Measurements from ENCODE around the gene SOX11. TPM values are rescaled to one million over a fixed set of nuclear protein-coding genes. Genes with fewer than 3 reads are reported as not detected.

The SOX11 gene
- total RNA-seq, 1 experiment from 2014 or later, result not detected

DNA sequence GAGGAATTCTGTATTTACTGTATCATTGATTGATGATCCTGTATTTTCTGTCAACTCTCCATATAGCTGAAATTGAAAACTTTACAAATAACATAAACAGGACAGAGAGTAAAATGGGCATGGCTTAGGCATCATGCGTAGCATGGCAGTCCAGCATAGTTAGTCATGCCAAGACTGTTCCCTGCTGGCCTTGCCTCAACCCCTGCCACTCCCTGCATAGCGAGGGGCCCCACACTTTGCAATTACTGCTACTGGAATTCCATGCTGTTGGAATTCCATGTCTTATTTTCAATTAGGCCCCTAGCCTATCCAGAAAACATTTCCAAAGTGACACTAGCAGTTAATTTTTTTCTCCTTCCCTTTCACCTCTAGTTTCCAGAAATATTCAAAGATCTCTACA, 15.1 kb upstream of the SOX11 start:
- BruUV-seq (replicated peaks), result no TSS peak
- TF ChIP-seq, protein P1, sequence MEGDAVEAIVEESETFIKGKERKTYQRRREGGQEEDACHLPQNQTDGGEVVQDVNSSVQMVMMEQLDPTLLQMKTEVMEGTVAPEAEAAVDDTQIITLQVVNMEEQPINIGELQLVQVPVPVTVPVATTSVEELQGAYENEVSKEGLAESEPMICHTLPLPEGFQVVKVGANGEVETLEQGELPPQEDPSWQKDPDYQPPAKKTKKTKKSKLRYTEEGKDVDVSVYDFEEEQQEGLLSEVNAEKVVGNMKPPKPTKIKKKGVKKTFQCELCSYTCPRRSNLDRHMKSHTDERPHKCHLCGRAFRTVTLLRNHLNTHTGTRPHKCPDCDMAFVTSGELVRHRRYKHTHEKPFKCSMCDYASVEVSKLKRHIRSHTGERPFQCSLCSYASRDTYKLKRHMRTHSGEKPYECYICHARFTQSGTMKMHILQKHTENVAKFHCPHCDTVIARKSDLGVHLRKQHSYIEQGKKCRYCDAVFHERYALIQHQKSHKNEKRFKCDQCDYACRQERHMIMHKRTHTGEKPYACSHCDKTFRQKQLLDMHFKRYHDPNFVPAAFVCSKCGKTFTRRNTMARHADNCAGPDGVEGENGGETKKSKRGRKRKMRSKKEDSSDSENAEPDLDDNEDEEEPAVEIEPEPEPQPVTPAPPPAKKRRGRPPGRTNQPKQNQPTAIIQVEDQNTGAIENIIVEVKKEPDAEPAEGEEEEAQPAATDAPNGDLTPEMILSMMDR (IDR thresholded peaks at IDR 0.05; ENCODE audit: unreplicated experiment), result no peak
- H3K27ac Mint-ChIP-seq (ENCODE audit: unreplicated experiment), result no peak overlapping the region

DNA sequence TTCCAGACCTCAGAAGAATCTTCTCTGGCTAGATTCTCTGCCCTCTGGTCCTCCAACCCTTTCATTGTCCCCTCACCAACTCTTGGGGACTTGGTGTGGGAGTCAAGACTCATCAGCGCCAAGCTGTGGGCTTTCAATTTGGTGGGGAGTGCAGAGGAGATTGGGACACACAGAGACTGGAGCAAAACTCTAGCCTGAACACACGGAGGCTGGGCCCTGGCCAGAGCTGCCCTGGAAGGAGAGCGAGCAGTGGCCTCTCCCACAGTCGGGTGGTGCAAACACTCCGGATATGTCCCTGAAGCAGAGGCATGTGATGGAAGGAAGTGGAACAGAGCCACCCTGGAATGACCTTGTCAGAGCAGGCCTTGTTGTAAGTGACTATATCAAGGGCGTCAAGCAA, 8.7 kb upstream of the SOX11 start:
- peaks cover 11% of the 10 kb centered on the region for H3K9me3 Mint-ChIP-seq (ENCODE audit: low read depth, unreplicated experiment)
- CTCF ChIA-PET, result no interaction called here
- no peak for DNase-seq
- TF ChIP-seq, protein P1 (IDR thresholded peaks at IDR 0.05; ENCODE audit: unreplicated experiment), result no peak
- intact Hi-C loops (cut with micrococcal nuclease; ENCODE audit: unreplicated experiment), result no loop called here
- no peaks in the 10 kb centered on the region for H3K27me3 Mint-ChIP-seq (ENCODE audit: unreplicated experiment)
- no peak overlapping the region for H3K4me3 Mint-ChIP-seq (ENCODE audit: low read depth, unreplicated experiment)
- no peaks in the 10 kb centered on the region for H3K4me1 Mint-ChIP-seq (ENCODE audit: low read depth, unreplicated experiment)
- no peaks in the 10 kb centered on the region for H3K36me3 Mint-ChIP-seq (ENCODE audit: insufficient read depth, unreplicated experiment)
- BruUV-seq (replicated peaks), result no TSS peak
- H3K27ac Mint-ChIP-seq (ENCODE audit: unreplicated experiment), result no peak overlapping the region

More for the DNA sequence above, 15.1 kb upstream of the SOX11 start:
- no peaks in the 10 kb centered on the region for H3K36me3 Mint-ChIP-seq (ENCODE audit: insufficient read depth, unreplicated experiment)
- no peak overlapping the region for H3K4me3 Mint-ChIP-seq (ENCODE audit: low read depth, unreplicated experiment)
- CTCF ChIA-PET, result no interaction called here
- peaks cover 17% of the 10 kb centered on the region for H3K9me3 Mint-ChIP-seq (ENCODE audit: low read depth, unreplicated experiment)
- H3K27me3 Mint-ChIP-seq (ENCODE audit: unreplicated experiment), result no peaks in the 10 kb centered on the region
- no peak for DNase-seq
- intact Hi-C loops (cut with micrococcal nuclease; ENCODE audit: unreplicated experiment), result no loop called here
- no peaks in the 10 kb centered on the region for H3K4me1 Mint-ChIP-seq (ENCODE audit: low read depth, unreplicated experiment)

DNA sequence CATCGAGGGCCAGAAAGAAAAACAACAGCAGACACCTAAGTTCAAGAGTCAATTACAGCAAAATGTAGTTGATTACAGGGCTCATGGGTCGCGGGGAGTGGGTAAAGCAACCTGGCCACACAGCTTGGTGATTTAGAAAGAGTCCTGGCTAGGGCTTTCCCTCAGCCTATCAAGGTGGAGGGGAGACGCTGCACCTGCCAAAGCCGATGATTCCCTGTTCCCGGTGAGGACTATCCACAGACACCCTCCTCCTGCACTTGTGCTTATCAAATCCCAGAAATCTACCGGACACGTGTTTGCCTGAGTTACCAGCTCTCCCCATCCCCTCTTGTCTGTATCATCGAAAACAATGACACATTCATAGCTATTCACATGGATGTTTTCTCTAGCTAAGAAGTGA, 7.0 kb upstream of the SOX11 start:
- Mint-ChIP-seq H3K9me3 (ENCODE audit: low read depth, unreplicated experiment) (peaks cover 11% of the 10 kb centered on the region), H3K36me3 (ENCODE audit: insufficient read depth, unreplicated experiment) (no peaks in the 10 kb centered on the region), H3K4me3 (ENCODE audit: low read depth, unreplicated experiment) (no peak overlapping the region), H3K27ac (ENCODE audit: unreplicated experiment) (no peak overlapping the region), H3K4me1 (ENCODE audit: low read depth, unreplicated experiment) (no peaks in the 10 kb centered on the region), H3K27me3 (ENCODE audit: unreplicated experiment) (no peaks in the 10 kb centered on the region)
- no TSS peak for BruUV-seq (replicated peaks)
- intact Hi-C loops (cut with micrococcal nuclease; ENCODE audit: unreplicated experiment), result no loop called here
- CTCF ChIA-PET, result no interaction called here
- no peak for DNase-seq
- TF ChIP-seq, protein P1 (IDR thresholded peaks at IDR 0.05; ENCODE audit: unreplicated experiment), result no peak

DNA sequence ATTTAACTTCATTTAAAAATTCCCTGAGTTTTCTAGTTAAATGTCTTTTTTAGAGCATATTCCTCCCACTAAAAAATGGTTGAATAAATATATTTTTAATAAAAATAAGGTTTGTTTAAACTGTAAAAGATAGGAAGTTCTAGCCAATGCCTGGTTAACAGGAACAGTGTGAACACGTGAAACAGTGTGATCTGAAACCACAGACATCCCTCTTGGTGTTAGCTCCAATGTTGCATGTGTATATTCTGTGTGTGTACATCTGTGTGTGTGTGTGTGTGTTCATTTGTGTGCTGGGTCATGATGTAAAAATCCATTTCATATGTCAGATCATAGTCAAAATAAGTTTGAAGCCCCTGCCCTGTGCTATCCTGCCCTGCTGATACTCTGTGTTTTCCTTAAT, 6.1 kb upstream of the SOX11 start:
- Mint-ChIP-seq H3K27ac (ENCODE audit: unreplicated experiment) (no peak overlapping the region), H3K27me3 (ENCODE audit: unreplicated experiment) (no peaks in the 10 kb centered on the region), H3K9me3 (ENCODE audit: low read depth, unreplicated experiment) (peaks cover 19% of the 10 kb centered on the region), H3K4me1 (ENCODE audit: low read depth, unreplicated experiment) (no peaks in the 10 kb centered on the region), H3K36me3 (ENCODE audit: insufficient read depth, unreplicated experiment) (peaks cover 5% of the 10 kb centered on the region), H3K4me3 (ENCODE audit: low read depth, unreplicated experiment) (no peak overlapping the region)
- TF ChIP-seq, protein P1 (IDR thresholded peaks at IDR 0.05; ENCODE audit: unreplicated experiment), result no peak
- intact Hi-C loops (cut with micrococcal nuclease; ENCODE audit: unreplicated experiment), result no loop called here
- BruUV-seq (replicated peaks), result no TSS peak
- CTCF ChIA-PET, result no interaction called here
- DNase-seq, result no peak
